A673 (cell line): Measurements from ENCODE around the gene SLC17A2.

Source experiments
- CTCF ChIP-seq: fragments of 300-800, 200-600 bp; sonication (generic); conservative IDR thresholded peaks from 2 replicates; pipeline ENCODE4 v1.5.1; 2017; ENCODE audit warnings: low read depth, mild to moderate bottlenecking, antibody characterized with exemption, low read length, moderate library complexity, mixed read lengths
- EZH2 ChIP-seq: fragments of 200-600 bp; sonication (generic); IDR thresholded peaks from 2 replicates; pipeline ENCODE4 v1.6.1; 2017; ENCODE audit warnings: borderline replicate concordance, low read depth, mild to moderate bottlenecking, mixed read lengths, antibody characterized with exemption, low read length; ENCODE audit not compliant: poor library complexity, severe bottlenecking

- no peak for TF ChIP-seq CTCF
- no peak for TF ChIP-seq EZH2
Measured at GRCh38 chr6:25907475-25908014, 22.9 kb downstream of the SLC17A2 start.
